ENCODE measurements around the gene QSOX2. TPM values are rescaled to one million over a fixed set of nuclear protein-coding genes. Genes with fewer than 3 reads are reported as not detected.

Gene QSOX2
- total and polyA plus RNA-seq, 8 donors, result 1.5 to 33.5 (median 5.4) TPM

DNA sequence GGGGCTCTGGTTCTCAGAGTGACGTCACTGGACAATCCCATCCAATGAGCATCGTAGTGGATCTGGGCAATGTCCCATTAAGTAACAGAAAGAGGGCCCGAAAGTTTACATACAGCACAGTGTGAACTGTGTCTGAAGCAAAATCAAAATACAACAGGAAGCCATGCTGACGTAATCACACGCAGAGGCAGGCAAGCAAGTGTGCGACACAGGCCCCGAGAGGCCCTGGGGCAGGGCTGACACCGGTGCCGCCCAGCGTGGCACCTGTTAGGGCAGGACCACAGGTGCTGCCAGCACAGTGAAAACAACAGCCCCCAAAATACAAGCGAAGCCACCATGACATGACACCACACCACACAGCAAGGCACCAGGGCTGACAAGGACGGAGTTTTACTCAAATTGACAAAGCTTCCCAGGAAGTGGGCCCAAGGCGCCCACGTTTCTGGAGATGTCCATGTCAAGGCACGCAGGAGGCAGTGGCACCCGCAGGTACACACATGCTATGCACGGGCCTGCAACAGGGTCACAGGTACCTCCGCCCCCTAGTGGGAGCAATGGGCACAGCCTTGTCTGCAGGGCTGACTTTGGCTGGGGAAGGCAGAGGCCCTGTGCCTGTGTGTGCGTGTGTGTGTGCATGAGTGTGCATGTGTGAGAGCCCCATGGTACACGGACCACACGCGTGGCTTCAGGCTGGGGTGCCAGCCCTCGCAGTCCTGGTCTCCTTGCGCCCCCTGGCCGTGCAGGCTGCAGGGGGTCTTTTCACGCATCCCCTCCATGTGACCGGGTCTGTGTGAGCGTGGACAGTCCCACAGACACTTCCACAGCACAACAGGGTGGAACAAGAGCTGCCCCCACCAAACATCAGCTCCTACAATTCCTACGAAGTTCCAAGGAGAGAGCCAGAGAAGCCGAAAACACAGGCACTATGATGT, 19.6 kb downstream of the QSOX2 start:
- peak; percentile 74 to 83 for DNase-seq
- WGBS, 5 donors, result 69 to 78% (median 75%) methylated on average over 23 to 30 of the region's 30 CpGs
- no peaks in the 10 kb centered on the region for H3K27me3 ChIP-seq
- H3K27ac ChIP-seq, result peak overlapping the region in 1 of 5 donors; percentile 59
- TF ChIP-seq, protein P1, sequence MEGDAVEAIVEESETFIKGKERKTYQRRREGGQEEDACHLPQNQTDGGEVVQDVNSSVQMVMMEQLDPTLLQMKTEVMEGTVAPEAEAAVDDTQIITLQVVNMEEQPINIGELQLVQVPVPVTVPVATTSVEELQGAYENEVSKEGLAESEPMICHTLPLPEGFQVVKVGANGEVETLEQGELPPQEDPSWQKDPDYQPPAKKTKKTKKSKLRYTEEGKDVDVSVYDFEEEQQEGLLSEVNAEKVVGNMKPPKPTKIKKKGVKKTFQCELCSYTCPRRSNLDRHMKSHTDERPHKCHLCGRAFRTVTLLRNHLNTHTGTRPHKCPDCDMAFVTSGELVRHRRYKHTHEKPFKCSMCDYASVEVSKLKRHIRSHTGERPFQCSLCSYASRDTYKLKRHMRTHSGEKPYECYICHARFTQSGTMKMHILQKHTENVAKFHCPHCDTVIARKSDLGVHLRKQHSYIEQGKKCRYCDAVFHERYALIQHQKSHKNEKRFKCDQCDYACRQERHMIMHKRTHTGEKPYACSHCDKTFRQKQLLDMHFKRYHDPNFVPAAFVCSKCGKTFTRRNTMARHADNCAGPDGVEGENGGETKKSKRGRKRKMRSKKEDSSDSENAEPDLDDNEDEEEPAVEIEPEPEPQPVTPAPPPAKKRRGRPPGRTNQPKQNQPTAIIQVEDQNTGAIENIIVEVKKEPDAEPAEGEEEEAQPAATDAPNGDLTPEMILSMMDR (IDR thresholded peaks at IDR 0.05), result peak in 5 of 7 experiments; percentile 50 to 77 (median 67)
- no peak for TF ChIP-seq POLR2A (IDR thresholded peaks at IDR 0.05)
- H3K4me3 ChIP-seq, result no peak overlapping the region
- peaks cover 11 to 53% (median 42%) of the 10 kb centered on the region in 4 donors for H3K36me3 ChIP-seq
- no peaks in the 10 kb centered on the region for H3K4me1 ChIP-seq
- intact Hi-C loops (cut with DNase I; ENCODE audit: low total_unique reads), result no loop called here
- no peaks in the 10 kb centered on the region for H3K9me3 ChIP-seq

DNA sequence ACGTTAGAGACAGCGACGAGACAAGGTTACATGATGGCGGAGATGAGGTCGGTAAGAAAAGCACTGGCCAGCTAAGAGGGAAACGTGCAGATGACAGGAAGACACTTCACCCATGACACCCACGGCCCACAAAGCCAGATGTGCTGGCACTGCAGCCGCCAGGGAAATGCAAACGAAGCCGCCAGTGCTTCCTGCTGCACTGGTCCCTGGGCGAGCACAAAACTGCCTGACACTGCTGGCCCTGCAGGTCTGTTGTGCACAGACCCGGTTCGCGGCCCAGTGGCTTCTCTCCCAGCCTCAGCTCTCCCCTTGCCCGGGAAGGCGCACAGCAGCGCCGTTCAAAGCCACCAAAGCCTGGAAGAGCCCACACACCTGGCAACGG, 20.3 kb downstream of the QSOX2 start:
- intact Hi-C loops (cut with DNase I; ENCODE audit: low total_unique reads), result no loop called here
- H3K4me3 ChIP-seq, result no peak overlapping the region
- no peaks in the 10 kb centered on the region for H3K9me3 ChIP-seq
- H3K36me3 ChIP-seq, result peaks cover 12 to 54% (median 48%) of the 10 kb centered on the region in 4 donors
- DNase-seq, result no peak
- no peak for TF ChIP-seq EP300 (IDR thresholded peaks at IDR 0.05)
- TF ChIP-seq POLR2AphosphoS5 (IDR thresholded peaks at IDR 0.05), result no peak
- TF ChIP-seq POLR2A (IDR thresholded peaks at IDR 0.05), result no peak
- TF ChIP-seq, protein P1 (IDR thresholded peaks at IDR 0.05), result no peak
- WGBS, 5 donors, result 80 to 86% (median 85%) methylated on average over 19 of the region's 19 CpGs
- H3K27me3 ChIP-seq, result no peaks in the 10 kb centered on the region
- peak overlapping the region in 1 of 5 donors; percentile 59 for H3K27ac ChIP-seq
- H3K4me1 ChIP-seq, result no peaks in the 10 kb centered on the region

DNA sequence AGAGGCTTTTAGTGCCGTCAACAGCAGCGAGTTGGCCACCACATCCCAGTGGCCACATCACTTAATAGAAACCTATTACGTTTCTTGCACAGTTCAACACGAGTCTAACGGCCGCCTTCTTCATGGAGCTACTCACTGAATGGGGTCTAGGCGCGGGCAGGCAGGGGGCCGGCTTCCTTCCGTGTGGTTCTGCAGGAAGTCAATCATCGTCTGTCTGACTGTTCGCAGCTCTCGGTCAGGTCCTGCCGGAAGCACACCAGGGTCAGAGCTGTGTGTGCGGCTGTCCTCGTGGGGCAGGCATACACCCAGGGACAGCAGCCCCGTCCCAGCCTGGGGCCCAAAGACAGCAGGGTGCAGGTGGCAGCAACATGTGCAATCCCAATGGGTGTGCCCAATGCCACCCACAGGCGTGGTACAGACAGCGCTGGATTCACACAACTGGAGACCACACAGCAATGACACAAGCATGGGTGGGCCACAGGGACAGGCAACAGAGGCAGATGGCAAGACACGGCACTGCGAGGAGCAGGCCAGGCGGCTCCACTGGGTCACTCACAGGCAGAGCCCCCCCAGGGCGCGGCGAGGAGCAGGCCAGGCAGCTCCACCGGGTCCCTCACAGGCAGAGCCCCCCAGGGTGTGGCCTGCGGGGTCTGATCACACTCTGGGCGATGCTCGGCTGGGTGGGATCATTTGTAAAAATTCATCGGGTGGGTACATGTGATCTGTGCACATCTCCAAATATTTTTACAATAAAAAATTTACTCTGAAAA, 21.6 kb downstream of the QSOX2 start:
- Histone ChIP-seq H3K27ac (peak overlapping the region in 1 of 5 donors; percentile 59), H3K4me3 (no peak overlapping the region), H3K4me1 (no peaks in the 10 kb centered on the region), H3K36me3 (peaks cover 12 to 65% (median 59%) of the 10 kb centered on the region in 4 donors), H3K9me3 (no peaks in the 10 kb centered on the region), H3K27me3 (no peaks in the 10 kb centered on the region)
- 93 to 97% (median 94%) methylated on average over 25 to 30 of the region's 30 CpGs for WGBS, 5 donors
- no peak for TF ChIP-seq POLR2A (IDR thresholded peaks at IDR 0.05)
- TF ChIP-seq EP300 (IDR thresholded peaks at IDR 0.05), result no peak
- TF ChIP-seq, protein P1 (IDR thresholded peaks at IDR 0.05), result no peak
- no peak for TF ChIP-seq POLR2AphosphoS5 (IDR thresholded peaks at IDR 0.05)
- intact Hi-C loops (cut with DNase I; ENCODE audit: low total_unique reads), result no loop called here
- DNase-seq, result no peak

DNA sequence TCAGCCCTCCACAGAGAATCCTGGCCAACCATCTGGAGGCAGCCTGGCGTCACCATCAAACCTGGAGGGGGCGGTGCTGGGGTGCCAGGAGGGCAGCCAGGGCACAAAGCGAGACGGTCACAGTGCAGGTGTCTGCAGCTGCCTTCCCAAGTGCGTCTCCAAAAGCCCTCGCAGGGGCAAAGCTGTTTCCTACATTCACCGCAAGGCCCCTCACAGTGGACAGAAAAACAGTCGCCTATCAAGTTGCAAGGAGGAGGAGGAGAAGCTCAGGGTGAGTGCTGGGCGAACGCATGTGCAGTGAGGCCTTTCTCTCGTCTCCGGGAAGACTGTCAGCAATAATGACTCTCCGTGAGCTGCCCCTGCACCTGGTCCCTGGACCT, 22.7 kb downstream of the QSOX2 start:
- 91 to 96% (median 93%) methylated on average over 11 to 13 of the region's 13 CpGs for WGBS, 5 donors
- DNase-seq, result no peak
- Histone ChIP-seq H3K9me3 (no peaks in the 10 kb centered on the region), H3K27ac (no peak overlapping the region), H3K27me3 (no peaks in the 10 kb centered on the region), H3K4me1 (no peaks in the 10 kb centered on the region), H3K4me3 (no peak overlapping the region), H3K36me3 (peaks cover 20 to 76% (median 70%) of the 10 kb centered on the region in 4 donors)
- TF ChIP-seq, protein P1 (IDR thresholded peaks at IDR 0.05), result no peak
- TF ChIP-seq EP300 (IDR thresholded peaks at IDR 0.05), result no peak
- TF ChIP-seq POLR2AphosphoS5 (IDR thresholded peaks at IDR 0.05), result no peak
- no peak for TF ChIP-seq POLR2A (IDR thresholded peaks at IDR 0.05)
- intact Hi-C loops (cut with DNase I; ENCODE audit: low total_unique reads), result no loop called here

All from stomach (tissue), 9 donors.